Tongue (tissue), 2 donors: Measurements from ENCODE around the gene PRKCA. TPM values are rescaled to one million over a fixed set of nuclear protein-coding genes. Genes with fewer than 3 reads are reported as not detected.
A peak's percentile ranks its signal among the peaks of the same experiment; 100 is the strongest.

Experiments
- DNase-seq: peaks from one replicate; pipeline ENCODE4 v3.0.0-alpha.2; 2015
- total RNA-seq: library from RNA; depleted of rRNA; stranded (reverse); fragments of >200 nt; gene quantifications from one replicate; pipeline ENCODE4 v1.2.3, GENCODE V29; 2014

PRKCA gene
- total RNA-seq, 1 donor from 2014 or later: 8.0 TPM

GRCh38 chr17:66748578-66748977 lies 446.2 kb downstream of the PRKCA start:
- no peak for DNase-seq

- DNase-seq: no peak
Measured at GRCh38 chr17:66749217-66749832, 446.9 kb downstream of the PRKCA start.

GRCh38 chr17:66750116-66750515 lies 447.7 kb downstream of the PRKCA start:
- no peak for DNase-seq

- DNase-seq: no peak
Measured at GRCh38 chr17:66750781-66751543, 448.5 kb downstream of the PRKCA start.

GRCh38 chr17:66751771-66752170 lies 449.4 kb downstream of the PRKCA start:
- DNase-seq: no peak

- DNase-seq: no peak
Measured at GRCh38 chr17:66752411-66752810, 450.0 kb downstream of the PRKCA start.

- DNase-seq: no peak
Measured at GRCh38 chr17:66753126-66753920, 450.9 kb downstream of the PRKCA start.

GRCh38 chr17:66755101-66755943 lies 452.9 kb downstream of the PRKCA start:
- no peak for DNase-seq

- DNase-seq: no peak
Measured at GRCh38 chr17:66755944-66756290, 453.5 kb downstream of the PRKCA start.

- DNase-seq: no peak
Measured at GRCh38 chr17:66760324-66760723, 457.9 kb downstream of the PRKCA start.

- no peak for DNase-seq
Measured at GRCh38 chr17:66762276-66762675, 459.9 kb downstream of the PRKCA start.

- DNase-seq: no peak
Measured at GRCh38 chr17:66763056-66763455, 460.6 kb downstream of the PRKCA start.

- no peak for DNase-seq
Measured at GRCh38 chr17:66764506-66764905, 462.1 kb downstream of the PRKCA start.

GRCh38 chr17:66767154-66767933 lies 464.9 kb downstream of the PRKCA start:
- DNase-seq: no peak

GRCh38 chr17:66769911-66770310 lies 467.5 kb downstream of the PRKCA start:
- DNase-seq: no peak

GRCh38 chr17:66772148-66772812 lies 469.9 kb downstream of the PRKCA start:
- no peak for DNase-seq

- no peak for DNase-seq
Measured at GRCh38 chr17:66775271-66775670, 472.9 kb downstream of the PRKCA start.

- DNase-seq: no peak
Measured at GRCh38 chr17:66775881-66776400, 473.5 kb downstream of the PRKCA start.

- no peak for DNase-seq
Measured at GRCh38 chr17:66776999-66777688, 474.7 kb downstream of the PRKCA start.

GRCh38 chr17:66777689-66778225 lies 475.3 kb downstream of the PRKCA start:
- DNase-seq: peak; percentile 74
